Ishikawa (cell line): ENCODE measurements around the gene S100A1.

Experiments used
- CEBPB ChIP-seq: IDR thresholded peaks from 2 replicates; pipeline ENCODE4 v1.6.1; 2012
- CREB1 ChIP-seq: IDR thresholded peaks from 2 replicates; pipeline ENCODE4 v1.6.1; 2012; ENCODE audit warnings: low read depth
- EGR1 ChIP-seq: IDR thresholded peaks from 2 replicates; pipeline ENCODE4 v1.6.1; 2012
- EP300 ChIP-seq: IDR thresholded peaks from 2 replicates; pipeline ENCODE4 v1.6.1; 2012; ENCODE audit warnings: borderline replicate concordance
- FOXM1 ChIP-seq: IDR thresholded peaks from 2 replicates; pipeline ENCODE4 v1.6.1; 2012; ENCODE audit warnings: low read depth, borderline replicate concordance
- NFIC ChIP-seq: IDR thresholded peaks from 2 replicates; pipeline ENCODE4 v1.6.1; 2012
- RAD21 ChIP-seq: IDR thresholded peaks from 2 replicates; pipeline ENCODE4 v1.6.1; 2012; ENCODE audit warnings: low read depth
- TAF1 ChIP-seq: IDR thresholded peaks from 2 replicates; pipeline ENCODE4 v1.6.1; 2012; ENCODE audit warnings: low read depth, mild to moderate bottlenecking
- TCF12 ChIP-seq: IDR thresholded peaks from 2 replicates; pipeline ENCODE4 v1.6.1; 2012; ENCODE audit warnings: low read depth
- TEAD4 ChIP-seq: IDR thresholded peaks from 2 replicates; pipeline ENCODE4 v1.6.1; 2012
- YY1 ChIP-seq: IDR thresholded peaks from 2 replicates; pipeline ENCODE4 v1.6.1; 2012; ENCODE audit warnings: low read depth
- ZBTB7A ChIP-seq: IDR thresholded peaks from 2 replicates; pipeline ENCODE4 v1.6.1; 2012; ENCODE audit warnings: low read depth
- TF ChIP-seq, protein P1 (sequence below): IDR thresholded peaks from 2 replicates; pipeline ENCODE4 v1.6.1; 2012
- TF ChIP-seq, protein P2 (sequence below): IDR thresholded peaks from 2 replicates; pipeline ENCODE4 v1.6.1; 2012
- TF ChIP-seq, protein P3 (sequence below): IDR thresholded peaks from 2 replicates; pipeline ENCODE4 v1.6.1; 2012; ENCODE audit warnings: low read depth, mild to moderate bottlenecking

The S100A1 gene

DNA sequence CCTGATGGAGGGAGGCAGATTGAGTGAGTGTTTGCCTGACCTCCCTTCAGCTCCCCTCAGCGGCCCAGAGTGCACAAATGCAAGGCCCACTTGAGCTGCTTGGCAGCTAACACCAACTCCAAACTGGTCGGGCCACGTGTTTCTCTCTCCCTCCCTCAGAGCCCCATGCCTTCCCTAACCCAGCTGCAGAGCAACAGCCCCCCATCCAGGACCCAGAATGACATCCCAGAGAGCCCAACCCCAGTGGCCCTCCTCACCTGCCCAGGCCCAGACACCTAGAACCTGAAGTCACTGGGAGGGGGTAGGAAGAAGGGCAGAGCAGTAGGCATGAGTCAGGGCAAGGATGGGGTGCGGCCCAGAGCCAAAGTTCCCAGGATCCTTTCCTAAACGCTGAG is 11.3 kb upstream of the S100A1 start:
- 0 out of 2 replicates have a peak, but pooled peaks have one; percentile 11 for TF ChIP-seq NFIC
- TF ChIP-seq, protein P1, sequence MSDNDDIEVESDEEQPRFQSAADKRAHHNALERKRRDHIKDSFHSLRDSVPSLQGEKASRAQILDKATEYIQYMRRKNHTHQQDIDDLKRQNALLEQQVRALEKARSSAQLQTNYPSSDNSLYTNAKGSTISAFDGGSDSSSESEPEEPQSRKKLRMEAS = peak; percentile 48
- TF ChIP-seq TAF1 = no peak
- no peak for TF ChIP-seq EP300
- no peak for TF ChIP-seq TEAD4
- TF ChIP-seq, protein P2, sequence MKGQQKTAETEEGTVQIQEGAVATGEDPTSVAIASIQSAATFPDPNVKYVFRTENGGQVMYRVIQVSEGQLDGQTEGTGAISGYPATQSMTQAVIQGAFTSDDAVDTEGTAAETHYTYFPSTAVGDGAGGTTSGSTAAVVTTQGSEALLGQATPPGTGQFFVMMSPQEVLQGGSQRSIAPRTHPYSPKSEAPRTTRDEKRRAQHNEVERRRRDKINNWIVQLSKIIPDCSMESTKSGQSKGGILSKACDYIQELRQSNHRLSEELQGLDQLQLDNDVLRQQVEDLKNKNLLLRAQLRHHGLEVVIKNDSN = 0 out of 2 replicates have a peak, but pooled peaks have one; percentile 22
- TF ChIP-seq, protein P3, sequence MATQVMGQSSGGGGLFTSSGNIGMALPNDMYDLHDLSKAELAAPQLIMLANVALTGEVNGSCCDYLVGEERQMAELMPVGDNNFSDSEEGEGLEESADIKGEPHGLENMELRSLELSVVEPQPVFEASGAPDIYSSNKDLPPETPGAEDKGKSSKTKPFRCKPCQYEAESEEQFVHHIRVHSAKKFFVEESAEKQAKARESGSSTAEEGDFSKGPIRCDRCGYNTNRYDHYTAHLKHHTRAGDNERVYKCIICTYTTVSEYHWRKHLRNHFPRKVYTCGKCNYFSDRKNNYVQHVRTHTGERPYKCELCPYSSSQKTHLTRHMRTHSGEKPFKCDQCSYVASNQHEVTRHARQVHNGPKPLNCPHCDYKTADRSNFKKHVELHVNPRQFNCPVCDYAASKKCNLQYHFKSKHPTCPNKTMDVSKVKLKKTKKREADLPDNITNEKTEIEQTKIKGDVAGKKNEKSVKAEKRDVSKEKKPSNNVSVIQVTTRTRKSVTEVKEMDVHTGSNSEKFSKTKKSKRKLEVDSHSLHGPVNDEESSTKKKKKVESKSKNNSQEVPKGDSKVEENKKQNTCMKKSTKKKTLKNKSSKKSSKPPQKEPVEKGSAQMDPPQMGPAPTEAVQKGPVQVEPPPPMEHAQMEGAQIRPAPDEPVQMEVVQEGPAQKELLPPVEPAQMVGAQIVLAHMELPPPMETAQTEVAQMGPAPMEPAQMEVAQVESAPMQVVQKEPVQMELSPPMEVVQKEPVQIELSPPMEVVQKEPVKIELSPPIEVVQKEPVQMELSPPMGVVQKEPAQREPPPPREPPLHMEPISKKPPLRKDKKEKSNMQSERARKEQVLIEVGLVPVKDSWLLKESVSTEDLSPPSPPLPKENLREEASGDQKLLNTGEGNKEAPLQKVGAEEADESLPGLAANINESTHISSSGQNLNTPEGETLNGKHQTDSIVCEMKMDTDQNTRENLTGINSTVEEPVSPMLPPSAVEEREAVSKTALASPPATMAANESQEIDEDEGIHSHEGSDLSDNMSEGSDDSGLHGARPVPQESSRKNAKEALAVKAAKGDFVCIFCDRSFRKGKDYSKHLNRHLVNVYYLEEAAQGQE = no peak
- no peak for TF ChIP-seq RAD21
- TF ChIP-seq CREB1 = no peak
- no peak for TF ChIP-seq EGR1
- no peak for TF ChIP-seq YY1
- TF ChIP-seq CEBPB = no peak
- no peak for TF ChIP-seq FOXM1
- no peak for TF ChIP-seq TCF12
- no peak for TF ChIP-seq ZBTB7A

DNA sequence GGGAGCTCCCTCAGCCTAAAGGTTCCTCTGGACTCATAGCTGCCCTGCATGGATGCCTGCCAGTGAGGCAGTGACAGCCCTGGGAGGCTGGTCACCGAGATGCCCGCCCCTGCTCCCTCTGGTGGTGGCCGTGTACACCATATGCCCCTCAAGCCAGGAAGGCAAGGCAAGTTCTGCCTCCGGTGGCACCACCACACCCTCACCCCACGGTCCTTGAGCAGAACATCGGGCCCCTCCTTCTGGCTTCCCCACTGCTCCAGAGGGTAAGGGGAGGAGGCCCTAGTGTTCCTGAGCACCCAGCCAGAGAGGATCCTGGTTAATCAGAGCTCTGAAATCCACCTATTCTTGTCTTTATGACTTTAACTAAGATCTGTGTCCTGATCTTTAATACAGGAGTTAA is 10.6 kb upstream of the S100A1 start:
- no peak for TF ChIP-seq YY1
- TF ChIP-seq CREB1 = no peak

DNA sequence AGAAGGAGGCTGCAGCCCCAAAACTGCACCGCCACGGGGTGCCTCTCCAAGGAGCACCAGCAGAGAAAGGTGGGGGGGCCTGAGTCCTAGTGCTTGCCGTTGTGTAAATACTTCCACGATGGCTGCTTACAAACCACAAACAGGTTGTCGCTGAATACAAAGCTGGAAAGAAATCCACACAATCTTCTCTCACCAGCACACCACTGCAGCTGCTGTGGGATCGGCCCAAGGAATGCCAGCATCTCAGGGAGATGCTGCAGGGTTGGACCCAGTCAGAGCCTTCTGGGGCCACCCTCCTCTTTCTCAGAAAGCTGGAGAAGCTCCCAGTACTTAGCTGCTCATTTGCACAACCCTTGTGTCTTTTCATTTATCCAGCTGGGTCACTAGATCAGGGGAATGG is 9.1 kb upstream of the S100A1 start:
- TF ChIP-seq, protein P3 = no peak
- TF ChIP-seq TEAD4 (no peak), RAD21 (no peak), TCF12 (no peak), EGR1 (no peak), CREB1 (no peak), CEBPB (no peak), ZBTB7A (no peak), YY1 (no peak), TAF1 (no peak), FOXM1 (no peak), EP300 (no peak), NFIC (no peak)
- TF ChIP-seq, protein P1 = no peak
- TF ChIP-seq, protein P2 = no peak

DNA sequence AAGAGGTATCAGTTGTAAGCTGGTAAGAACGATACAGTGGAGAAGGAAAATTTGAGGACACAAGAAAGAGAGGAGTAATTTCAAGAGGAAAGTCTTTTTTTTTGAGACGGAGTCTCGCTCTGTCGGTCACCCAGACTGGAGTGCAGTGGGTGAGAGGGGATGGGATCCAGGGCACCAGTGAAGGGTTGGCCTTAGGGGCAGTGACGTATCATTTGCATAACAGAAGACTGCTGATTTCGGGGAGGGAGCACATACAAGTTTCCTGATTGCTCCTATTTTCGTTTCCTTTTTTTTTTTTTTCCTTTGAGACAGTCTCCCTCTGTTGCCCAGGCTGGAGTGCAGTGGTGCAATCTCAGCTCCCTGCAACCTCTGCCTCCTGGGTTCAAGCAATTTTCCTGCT is 5.1 kb upstream of the S100A1 start:
- TF ChIP-seq ZBTB7A (no peak), EP300 (no peak)
- TF ChIP-seq, protein P3 = no peak
- TF ChIP-seq, protein P2 = no peak

DNA sequence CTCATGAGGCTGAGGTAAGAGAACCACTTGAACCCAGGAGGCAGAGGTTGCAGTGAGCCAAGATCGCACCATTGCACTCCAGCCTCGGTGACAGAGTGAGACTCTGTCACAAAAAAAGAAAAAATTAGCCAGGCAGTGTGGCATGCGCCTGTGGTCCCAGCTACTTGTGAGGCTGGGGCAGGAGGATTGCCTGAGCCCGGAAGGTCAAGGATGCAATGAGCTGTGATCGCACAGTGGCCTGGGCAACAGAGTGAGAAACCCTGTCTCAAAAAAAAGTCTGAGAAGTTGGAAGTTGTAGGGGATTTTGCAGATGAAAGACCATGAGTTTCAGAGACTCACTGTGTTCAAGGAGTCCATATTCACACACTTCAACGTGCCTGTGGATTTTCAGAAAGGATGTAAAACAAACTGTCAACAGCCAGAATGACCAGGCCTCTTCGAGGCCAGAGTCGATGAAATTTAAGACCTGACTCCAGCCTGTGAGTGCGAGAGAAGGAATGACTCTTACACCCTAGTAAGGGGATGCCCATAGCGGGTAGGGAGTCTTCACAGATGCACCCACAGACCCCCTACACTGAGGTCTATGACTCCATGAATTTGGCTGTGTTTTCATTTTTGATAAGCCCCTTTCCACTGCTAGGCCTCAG is 3.1 kb upstream of the S100A1 start:
- TF ChIP-seq TCF12 = no peak
- TF ChIP-seq CEBPB = no peak
- TF ChIP-seq RAD21 = no peak
- TF ChIP-seq TAF1 = no peak
- no peak for TF ChIP-seq FOXM1
- TF ChIP-seq CREB1 = no peak
- TF ChIP-seq, protein P3 = no peak
- no peak for TF ChIP-seq TEAD4
- no peak for TF ChIP-seq EP300
- no peak for TF ChIP-seq YY1
- TF ChIP-seq, protein P2 = no peak
- no peak for TF ChIP-seq ZBTB7A
- no peak for TF ChIP-seq EGR1
- TF ChIP-seq, protein P1 = no peak
- TF ChIP-seq NFIC = no peak
